ENCODE measurements around the gene CKS2.

CKS2 gene

GRCh38 chr9:89351584-89352300, 40.7 kb downstream of the CKS2 start:
- no peak for DNase-seq

DNA sequence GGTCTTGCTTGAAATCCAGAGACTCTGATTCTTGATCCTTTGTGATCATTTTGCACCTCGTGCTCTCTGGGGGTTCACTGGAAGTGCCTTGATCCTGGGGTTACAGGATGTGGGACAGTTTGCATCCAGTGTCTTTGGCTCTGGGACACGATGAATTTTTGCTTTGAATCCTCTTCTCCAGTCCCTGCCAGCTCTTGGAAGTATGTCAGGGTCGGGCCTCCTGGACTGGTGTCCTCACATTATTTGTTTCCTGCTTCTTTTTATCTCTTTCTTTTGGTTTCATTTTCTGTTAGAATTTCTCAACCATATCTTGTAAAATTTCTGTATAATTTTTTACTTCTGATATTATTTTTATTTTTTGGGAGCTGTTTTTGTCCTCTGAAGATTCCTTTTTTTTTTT, 41.5 kb downstream of the CKS2 start:
- no peak for DNase-seq

DNA sequence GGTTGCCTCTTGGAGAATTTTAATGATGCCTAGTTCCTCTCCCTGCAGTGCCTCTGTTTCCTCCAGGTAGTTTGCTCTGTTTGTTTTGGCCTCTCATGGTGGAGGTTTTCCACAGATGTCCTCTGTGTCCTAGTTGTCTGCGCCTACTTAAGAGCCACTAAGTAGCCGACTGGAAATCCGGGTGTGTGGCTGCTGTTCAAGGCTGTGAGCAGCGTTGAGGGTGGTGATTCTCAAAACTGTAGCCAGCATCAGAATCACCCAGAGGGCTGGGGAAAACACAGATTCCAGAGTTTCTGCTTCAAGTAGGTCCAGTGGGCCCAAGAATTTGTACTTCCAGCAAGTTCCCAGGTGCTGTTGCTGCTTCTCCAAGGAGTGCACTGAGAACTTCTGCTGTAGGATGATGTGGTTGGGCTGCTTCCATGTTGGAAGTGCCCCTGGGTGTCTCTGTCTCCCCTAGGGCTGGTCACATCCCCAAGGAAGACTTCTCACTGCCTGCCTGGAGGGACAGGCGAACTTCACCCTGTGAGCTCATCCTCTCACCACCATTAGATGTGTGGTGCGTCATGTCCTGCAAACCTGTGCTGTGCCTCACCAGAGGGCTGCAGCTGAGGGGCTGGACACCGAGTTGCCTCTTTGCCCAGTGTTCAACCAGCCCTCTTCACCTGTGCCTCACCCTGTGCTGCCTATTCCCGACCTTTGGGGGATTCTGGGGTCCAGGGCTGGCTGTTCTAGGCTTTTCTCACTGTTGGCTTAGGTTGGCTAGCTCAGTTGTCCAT, 42.1 kb downstream of the CKS2 start:
- DNase-seq: no peak

- no peak for DNase-seq
These were observed 43.0 kb downstream of the CKS2 start for GRCh38 chr9:89353989-89354388.

- DNase-seq: no peak
These were observed 43.5 kb downstream of the CKS2 start for GRCh38 chr9:89354471-89354870.

DNA sequence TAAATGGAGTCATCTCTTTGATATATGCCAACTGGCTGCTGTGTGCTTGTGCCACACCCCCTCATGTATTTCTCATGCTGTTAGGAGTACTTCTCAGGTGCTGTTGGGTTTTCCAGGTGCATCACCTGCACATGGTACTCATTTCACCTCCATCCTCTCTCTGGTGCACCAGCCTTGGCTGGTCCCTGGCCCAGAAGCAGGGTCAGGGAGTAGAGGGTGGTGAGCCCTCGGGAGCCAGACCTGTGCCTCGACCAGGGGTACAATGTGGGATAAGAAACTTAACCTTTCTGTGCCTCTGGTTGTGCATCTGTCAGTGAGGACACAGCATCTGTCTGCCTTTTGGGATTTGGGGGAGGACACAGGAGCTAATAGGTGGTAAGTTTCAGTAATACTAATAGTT, 45.8 kb downstream of the CKS2 start:
- no peak for DNase-seq

- no peak for DNase-seq
These were observed 46.6 kb downstream of the CKS2 start for GRCh38 chr9:89357331-89358197.

- no peak for DNase-seq
These were observed 47.5 kb downstream of the CKS2 start for GRCh38 chr9:89358376-89358916.

GRCh38 chr9:89358985-89359384, 48.0 kb downstream of the CKS2 start:
- no peak for DNase-seq

DNA sequence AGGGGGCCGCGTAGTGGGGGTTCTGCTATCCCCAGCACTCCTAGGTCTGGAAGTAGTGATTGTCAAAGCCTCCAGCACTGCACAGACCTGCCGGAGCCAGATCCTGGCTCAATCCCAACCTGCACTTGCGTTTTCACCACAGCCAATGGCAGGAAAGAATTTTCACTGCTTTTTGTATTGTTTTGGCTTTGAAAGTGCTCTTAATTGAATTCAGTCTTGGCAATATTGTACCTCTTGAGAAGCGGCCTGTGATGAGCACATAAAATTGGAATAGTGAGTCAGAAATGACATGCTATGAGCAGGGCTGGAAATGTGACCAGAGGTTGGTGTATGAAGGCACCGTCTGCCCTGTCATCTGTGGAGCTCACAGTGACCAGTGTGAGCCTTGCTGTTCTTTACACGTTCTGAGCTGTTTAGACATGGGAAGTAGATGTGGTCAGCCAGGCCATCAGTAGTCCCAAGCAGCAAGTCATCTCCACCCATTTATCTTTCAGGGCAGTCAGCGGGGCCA, 48.8 kb downstream of the CKS2 start:
- no peak for DNase-seq

- DNase-seq: no peak
These were observed 49.5 kb downstream of the CKS2 start for GRCh38 chr9:89360465-89360864.

DNA sequence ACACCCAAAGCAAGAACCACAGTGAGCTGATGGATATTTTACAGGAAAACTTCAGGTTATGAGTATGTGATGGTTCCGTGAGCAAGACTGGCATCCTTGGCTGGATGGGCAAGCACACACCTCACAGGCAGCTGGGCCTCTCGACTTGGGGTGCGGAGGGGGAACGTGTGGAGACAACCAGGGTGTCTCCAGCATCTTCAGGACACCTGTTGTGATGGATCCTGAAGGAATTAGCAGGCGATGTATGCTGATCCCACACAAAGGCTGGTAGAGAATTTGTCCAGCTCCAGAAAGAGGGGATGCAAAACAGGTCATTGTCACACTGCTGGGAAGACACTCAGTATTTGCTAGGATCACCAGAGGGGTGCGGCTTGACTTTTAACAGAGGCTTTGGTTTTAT, 50.0 kb downstream of the CKS2 start:
- no peak for DNase-seq

DNA sequence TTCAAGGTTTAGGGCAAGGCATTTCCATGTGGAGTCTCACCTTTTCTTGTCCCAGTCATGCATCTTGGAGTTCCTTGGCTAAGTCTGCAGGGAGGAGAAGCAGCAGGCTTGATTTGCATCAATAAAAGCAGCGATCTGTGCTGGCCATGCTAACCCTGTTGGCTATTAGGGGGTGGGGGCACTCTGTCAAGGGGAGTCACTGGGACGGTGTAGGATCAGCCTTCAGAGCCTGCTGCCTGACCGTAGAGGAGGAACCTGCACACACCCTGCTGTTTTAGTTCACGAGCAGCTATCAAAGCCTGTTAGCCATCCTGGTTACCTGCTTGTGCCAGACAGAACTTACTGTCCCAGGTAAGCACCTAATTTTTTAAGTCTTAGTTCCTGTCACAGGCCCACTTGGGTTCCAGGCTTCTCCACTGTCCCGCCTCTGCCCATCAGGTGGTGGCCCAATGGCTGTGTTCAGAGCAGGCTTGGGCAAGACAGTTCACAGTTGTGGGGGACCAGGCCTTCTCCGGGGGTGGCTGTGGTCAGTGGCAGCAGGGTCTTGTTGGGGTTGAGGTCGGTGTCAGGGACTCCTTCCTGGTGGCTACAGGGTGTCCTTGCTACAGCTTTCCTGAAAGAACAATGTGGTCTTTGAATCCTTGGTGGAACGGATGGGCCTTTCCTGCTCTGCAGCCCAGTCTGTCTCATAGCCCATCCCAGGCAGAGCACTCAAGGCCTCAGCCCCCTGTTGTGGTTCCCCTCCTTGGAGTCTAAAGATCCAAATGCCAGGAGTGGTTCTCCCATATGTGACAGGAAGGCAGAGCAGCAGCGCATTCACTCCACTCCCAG, 51.0 kb downstream of the CKS2 start:
- DNase-seq: no peak

DNA sequence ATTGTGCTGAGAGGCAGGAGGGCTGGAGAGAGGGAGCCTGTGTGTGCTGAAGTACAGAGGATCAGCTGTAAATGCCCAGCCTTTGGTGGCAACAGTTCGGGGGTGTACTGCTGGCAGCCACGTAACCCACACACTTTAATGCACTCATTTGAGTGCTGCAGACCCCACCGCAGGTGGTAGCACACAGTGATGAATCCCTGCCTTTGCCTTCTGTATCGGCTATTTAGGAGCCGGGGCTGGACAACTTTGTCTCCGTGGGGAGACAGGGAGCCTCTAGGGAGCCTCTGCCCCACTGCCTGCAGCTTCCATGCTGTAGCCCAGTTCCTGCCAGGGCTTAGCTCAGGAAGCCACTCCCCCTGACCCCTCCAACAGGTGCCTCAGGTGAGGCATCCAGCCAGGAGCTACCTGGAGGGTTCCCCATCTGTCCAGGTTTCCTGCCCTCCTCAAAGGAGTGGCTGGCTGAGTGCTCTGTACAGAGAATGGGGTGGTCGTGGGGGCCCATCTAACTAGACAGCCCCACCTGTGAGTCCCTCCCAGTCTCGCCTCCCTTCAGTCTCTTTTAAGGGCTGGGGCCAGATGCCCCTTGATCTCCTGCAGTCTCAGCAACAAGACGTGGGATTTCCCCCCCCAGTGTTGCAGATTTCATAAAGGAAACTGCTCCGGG, 51.8 kb downstream of the CKS2 start:
- DNase-seq: no peak

DNA sequence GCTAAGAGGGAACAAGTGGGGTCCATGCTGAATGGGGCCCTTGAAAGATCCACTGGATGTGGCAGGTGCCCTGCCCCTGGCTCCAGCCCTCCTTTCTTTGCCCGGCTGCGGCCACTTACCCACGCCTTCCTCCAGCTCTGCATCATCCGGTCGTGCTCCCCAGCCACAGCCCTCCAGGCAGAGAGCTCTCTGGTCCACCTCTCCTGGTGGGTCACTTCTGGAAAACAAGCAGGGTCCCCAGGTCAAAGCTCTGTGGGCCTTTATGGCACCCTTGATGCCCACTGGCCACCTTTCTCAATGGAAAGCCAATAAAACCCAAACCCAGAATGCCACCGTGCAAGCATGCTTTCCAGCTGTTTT, 52.3 kb downstream of the CKS2 start:
- no peak for DNase-seq

DNA sequence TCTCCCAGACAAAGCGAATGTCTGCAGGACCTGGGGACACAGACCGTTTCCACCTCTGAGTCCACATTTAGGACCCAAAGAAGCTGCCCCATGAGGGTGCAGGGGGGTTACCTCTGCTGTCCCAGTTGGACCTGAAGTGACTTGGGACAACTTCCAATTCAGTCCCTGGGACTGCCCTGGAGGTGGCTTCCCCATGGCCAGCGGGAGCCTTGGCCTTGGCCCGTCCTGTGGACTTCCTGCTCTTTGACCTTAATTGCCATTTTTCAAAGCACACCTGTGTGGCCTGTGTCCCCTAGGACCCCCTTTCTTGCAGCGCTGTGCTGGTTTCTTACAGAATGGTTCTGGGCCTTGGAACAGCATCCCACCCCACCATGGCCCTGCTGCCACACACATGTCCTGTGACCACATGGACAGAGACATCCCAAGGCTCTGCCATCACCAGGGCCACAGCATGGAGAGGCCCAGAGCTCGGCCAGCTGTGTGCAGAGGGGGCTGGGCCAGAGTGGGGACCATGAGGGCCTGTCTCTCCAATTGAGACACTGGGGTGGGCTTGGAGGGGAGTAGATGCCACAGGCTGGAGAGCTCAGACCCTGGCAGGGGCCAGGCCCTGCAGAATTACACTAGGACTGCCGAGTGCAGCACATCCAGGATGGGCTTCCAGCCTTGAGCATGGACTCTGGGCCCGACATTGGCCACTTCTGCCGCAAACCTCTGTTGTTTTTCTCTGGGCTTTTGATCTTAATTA, 53.1 kb downstream of the CKS2 start:
- DNase-seq: no peak

DNA sequence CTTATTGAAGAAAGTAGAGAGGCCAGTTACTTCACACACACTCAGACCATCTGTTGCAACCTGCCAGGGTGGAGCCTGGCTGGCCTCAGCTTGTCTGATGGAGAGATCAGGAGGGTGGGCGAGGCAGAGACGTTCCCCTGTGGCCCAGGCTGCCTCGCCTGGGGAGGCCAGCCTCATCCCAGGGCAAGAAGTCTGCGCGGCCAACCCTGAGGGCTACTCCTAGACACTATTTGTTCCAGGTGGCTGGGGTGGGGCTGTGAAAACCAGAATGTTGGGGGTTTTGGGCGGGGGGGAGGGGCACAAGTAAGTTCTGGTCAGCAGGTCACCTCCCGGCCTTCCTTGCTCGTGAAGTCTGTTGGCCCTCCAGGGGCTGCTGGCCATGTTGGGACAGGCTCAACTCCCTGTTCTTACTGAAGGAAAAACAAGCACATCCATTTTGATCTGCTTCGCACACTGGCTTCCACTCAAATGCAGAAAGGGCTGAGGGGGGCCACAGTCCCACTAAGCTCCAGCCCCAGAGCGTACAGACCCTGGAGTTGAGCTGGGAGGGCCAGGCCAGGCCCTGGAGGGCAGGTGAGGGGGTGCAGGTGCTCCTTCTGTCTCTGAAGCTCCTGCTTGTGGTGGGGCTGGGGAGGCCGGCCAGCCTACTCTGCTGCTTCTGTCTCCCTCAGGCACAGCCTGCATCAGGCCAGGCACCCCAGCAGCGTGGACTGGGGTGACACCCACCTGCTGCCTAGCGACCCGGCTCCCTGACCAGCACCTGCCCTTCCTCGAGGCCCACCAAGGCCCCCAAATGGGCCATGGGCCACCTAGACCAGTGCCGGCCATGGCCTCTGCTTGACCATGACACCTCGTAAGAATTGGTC, 53.9 kb downstream of the CKS2 start:
- no peak for DNase-seq

GRCh38 chr9:89365532-89365912, 54.5 kb downstream of the CKS2 start:
- DNase-seq: no peak
